Sigmoid colon (tissue), 7 donors: ENCODE measurements around the gene AKR1C1. TPM values are rescaled to one million over a fixed set of nuclear protein-coding genes. Genes with fewer than 3 reads are reported as not detected.
"Not testable (repeated sequence)": the region's sequence is repeated elsewhere in the genome, so short reads cannot be mapped to it uniquely, and the experiment has no call there.

Source experiments
- DNase-seq: peaks from one replicate; pipeline ENCODE4 v3.0.0-alpha.2; 2019
- H3K27ac ChIP-seq, 4 donors: fragments of 200-600 bp; sonication (generic); one replicate each; pipeline ENCODE4 v1.5.1; 2016 to 2019; ENCODE audit warnings: mild to moderate bottlenecking in 1 of 4
- H3K27me3 ChIP-seq, 3 donors: fragments of 200-600 bp; sonication (generic); one replicate each; pipeline ENCODE4 v1.5.1; 2019; ENCODE audit warnings: mild to moderate bottlenecking in 1 of 3
- H3K36me3 ChIP-seq, 4 donors: fragments of 200-600 bp; sonication (generic); one replicate each; pipeline ENCODE4 v1.5.1; 2016 to 2019
- H3K4me1 ChIP-seq, 4 donors: fragments of 200-600 bp; sonication (generic); one replicate each; pipeline ENCODE4 v1.5.1; 2017 to 2019
- H3K4me3 ChIP-seq, 4 donors: fragments of 200-600 bp; sonication (generic); one replicate each; pipeline ENCODE4 v1.5.1; 2017 to 2019; ENCODE audit warnings: mild to moderate bottlenecking in 2 of 4, moderate library complexity in 1 of 4
- H3K9me3 ChIP-seq, 4 donors: fragments of 200-600 bp in 3 of 4; sonication (generic) in 3 of 4; one replicate each; pipeline versions ENCODE4 v1.5.1 to v1.6.1; 2013 to 2019
- EP300 ChIP-seq, 4 donors: sonication (generic); formaldehyde crosslinking; IDR thresholded peaks; one replicate each; pipeline ENCODE4 v1.6.1; 2017; ENCODE audit warnings: antibody characterized with exemption in 4 of 4
- POLR2A ChIP-seq, 2 donors: fragments of 450-650 bp; IDR thresholded peaks; one replicate each; pipeline ENCODE4 v1.6.1; 2016; ENCODE audit warnings: antibody characterized with exemption in 2 of 2, mild to moderate bottlenecking in 2 of 2, moderate library complexity in 2 of 2
- POLR2AphosphoS5 ChIP-seq, 4 donors: sonication (generic); formaldehyde crosslinking; IDR thresholded peaks; one replicate each; pipeline ENCODE4 v1.6.1; 2017; ENCODE audit warnings: antibody characterized with exemption in 4 of 4
- WGBS, 2 donors: extraction: QIAGEN DNeasy Blood & Tissue Kit; methylation state at CpG; one replicate each; pipeline ENCODE4 v1.1.7; 2013; 5-methylcytosine and 5-hydroxymethylcytosine counted together
- intact Hi-C: fragments of 100-400 bp; cut with DNase I; formaldehyde crosslinking; loops from one replicate; pipeline ENCODE4 v1.15.1; 2023
- polyA plus RNA-seq, 3 donors: library from polyadenylated mRNA; stranded (reverse); fragments of 200-250 nt; gene quantifications; one replicate each; pipeline ENCODE4 v1.2.3, GENCODE V29; 2013
- total RNA-seq, 4 donors: library from RNA; depleted of rRNA; stranded (reverse); fragments of >200 nt; gene quantifications; one replicate each; pipeline ENCODE4 v1.1.0, GENCODE V29; 2016
- TF ChIP-seq, protein P1 (sequence below), 4 experiments: fragments of 450-650 bp in 3 of 4; fragments of 200-600 bp in 1 of 4; IDR thresholded peaks; one replicate each; pipeline ENCODE4 v1.5.1; 2016 to 2019; ENCODE audit warnings: antibody characterized with exemption in 4 of 4, mild to moderate bottlenecking in 3 of 4, moderate library complexity in 2 of 4
- donor health status: healthy with polysubstance abuse.
- donor health status: Bipolar disorder and iron deficiency.
- donor health status: healthy.

The AKR1C1 gene
- total RNA-seq (10 to 100 TPM; 14.6 to 36.7 (median 26.1) TPM), polyA plus RNA-seq (10 to 100 TPM in 2 of 3 donors, 1 to 10 TPM in 1; 6.0 to 27.6 (median 22.5) TPM)

DNA sequence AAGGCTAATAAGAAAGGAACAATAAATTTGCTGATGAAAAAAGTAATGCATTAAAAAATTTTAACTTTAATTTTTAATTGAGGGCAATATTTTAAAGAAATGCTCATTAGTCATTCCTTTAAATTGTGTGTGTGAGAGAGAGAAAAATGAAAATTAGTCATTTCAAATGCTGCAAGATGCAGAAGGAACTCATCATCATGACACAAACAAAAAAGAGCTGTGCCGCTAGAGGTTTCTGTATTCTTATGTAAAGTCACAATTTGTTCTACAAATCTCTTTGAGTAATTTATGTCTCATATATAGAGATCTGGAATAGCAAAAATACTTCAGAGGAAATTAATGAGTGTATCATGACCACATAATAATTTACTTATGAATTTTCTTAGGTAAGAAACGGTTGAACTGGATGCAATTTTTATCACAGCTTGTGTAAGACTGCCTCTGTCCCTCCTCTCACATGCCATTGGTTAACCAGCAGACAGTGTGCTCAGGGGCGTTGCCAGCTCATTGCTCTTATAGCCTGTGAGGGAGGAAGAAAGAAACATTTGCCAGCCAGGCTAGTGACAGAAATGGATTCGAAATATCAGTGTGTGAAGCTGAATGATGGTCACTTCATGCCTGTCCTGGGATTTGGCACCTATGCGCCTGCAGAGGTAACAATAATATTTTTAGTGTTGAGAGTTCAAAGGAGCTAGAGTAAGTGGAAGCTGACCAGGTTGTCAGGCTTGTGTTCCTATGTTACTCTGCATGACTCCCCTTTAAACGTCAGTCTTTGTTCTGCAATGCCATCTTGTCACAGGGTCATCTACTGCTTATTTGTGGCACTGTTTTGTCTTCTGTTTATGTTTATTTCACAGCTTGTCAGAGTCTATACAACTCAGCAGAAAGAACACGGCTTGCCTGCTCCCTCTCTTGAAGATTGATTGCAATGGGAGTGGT lies at the start of gene AKR1C1:
AKR1C1 (plus strand) TSS at position 540 of the 939 bp plus-strand sequence; CDS start at position 570, 30 bp downstream.
- DNase-seq, H3K9me3 ChIP-seq, H3K27me3 ChIP-seq, H3K4me1 ChIP-seq, intact Hi-C loops, H3K36me3 ChIP-seq: not testable (repeated sequence)
- H3K27ac ChIP-seq: peak within 1 kb of the TSS in 2 of 4 donors; percentile 37 to 62
- WGBS, 2 donors: 31 to 56% methylated on average over 6 of the region's 7 CpGs
- H3K4me3 ChIP-seq: peak within 1 kb of the TSS in 3 of 4 donors; percentile 8 to 31 (median 29)
- peak; percentile 19 to 79 (median 76) for TF ChIP-seq POLR2AphosphoS5 (IDR thresholded peaks at IDR 0.05)

DNA sequence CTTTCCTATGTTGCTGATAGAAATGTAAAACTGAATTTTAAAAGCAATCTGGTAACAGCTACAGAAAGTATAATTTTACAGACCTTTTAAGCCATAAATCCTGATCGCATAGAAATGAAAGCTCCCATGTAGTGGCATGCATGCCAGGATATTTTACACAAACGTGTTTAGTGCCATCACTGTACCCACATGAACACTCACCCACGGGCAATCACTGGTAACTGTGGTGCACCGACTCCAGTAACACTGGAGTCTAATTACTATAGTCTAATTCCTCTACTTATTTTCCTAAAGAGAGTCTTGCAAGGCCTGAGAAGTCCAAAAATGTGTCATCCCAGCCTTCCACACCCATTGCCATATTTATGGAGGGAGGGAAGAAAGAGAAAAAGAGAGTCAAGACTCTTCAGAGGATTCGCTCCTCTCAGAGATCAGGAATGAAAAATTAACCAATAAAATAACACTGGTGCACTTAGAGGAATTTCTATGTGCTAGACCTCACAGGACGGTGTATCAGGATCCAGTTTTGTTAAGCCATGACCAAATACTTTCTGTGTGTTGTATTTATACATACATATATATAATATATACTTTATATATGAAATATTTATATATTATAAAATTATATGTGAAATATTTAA lies 48.9 kb upstream of the AKR1C1 start:
- intact Hi-C loops: no loop called here
- Histone ChIP-seq H3K27ac (no peak overlapping the region), H3K4me3 (no peak overlapping the region), H3K36me3 (peaks cover 0 to 5% (median 0%) of the 10 kb centered on the region in 4 donors), H3K27me3 (no peaks in the 10 kb centered on the region), H3K4me1 (no peaks in the 10 kb centered on the region), H3K9me3 (no peaks in the 10 kb centered on the region)
- no peak for DNase-seq
- WGBS, 2 donors: 82 to 90% methylated on average over 6 of the region's 6 CpGs
- TF ChIP-seq, protein P1, sequence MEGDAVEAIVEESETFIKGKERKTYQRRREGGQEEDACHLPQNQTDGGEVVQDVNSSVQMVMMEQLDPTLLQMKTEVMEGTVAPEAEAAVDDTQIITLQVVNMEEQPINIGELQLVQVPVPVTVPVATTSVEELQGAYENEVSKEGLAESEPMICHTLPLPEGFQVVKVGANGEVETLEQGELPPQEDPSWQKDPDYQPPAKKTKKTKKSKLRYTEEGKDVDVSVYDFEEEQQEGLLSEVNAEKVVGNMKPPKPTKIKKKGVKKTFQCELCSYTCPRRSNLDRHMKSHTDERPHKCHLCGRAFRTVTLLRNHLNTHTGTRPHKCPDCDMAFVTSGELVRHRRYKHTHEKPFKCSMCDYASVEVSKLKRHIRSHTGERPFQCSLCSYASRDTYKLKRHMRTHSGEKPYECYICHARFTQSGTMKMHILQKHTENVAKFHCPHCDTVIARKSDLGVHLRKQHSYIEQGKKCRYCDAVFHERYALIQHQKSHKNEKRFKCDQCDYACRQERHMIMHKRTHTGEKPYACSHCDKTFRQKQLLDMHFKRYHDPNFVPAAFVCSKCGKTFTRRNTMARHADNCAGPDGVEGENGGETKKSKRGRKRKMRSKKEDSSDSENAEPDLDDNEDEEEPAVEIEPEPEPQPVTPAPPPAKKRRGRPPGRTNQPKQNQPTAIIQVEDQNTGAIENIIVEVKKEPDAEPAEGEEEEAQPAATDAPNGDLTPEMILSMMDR (IDR thresholded peaks at IDR 0.05): no peak
- TF ChIP-seq EP300 (IDR thresholded peaks at IDR 0.05) (no peak), POLR2AphosphoS5 (IDR thresholded peaks at IDR 0.05) (no peak), POLR2A (IDR thresholded peaks at IDR 0.05) (no peak)

DNA sequence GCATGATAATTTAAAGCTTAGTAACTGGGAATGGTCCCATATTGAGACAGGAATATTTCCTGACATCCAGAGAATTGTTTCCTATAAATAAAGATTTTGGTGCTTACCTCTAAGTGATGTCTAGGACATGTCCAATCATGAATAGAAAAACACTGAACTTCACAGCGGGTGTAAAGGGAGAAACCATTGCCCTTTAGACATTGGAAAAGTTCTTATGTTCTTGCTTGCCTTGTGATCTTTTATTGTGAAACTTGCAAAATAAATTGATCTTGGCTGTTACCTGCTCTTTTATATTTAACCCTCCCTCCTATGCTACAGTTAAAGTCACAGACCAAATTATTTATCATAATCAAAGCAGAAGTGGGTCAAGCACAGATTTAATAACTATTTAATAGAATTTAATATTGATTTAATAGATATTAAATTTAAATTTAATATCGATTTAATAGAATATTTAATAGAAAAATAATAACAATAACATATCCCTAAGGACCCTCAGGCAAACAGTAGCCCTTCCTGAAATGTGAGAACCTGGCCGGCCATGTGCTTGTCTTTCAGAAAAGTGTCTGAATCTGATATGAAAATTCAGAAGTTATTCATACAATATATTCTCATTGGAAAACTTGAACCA lies 47.0 kb upstream of the AKR1C1 start:
- peaks cover 0 to 5% (median 0%) of the 10 kb centered on the region in 4 donors for H3K36me3 ChIP-seq
- no peaks in the 10 kb centered on the region for H3K9me3 ChIP-seq
- DNase-seq: no peak
- no peak overlapping the region for H3K4me3 ChIP-seq
- intact Hi-C loops: no loop called here
- no peak overlapping the region for H3K27ac ChIP-seq
- no peaks in the 10 kb centered on the region for H3K27me3 ChIP-seq
- 93 to 95% methylated on average over 3 of the region's 3 CpGs for WGBS, 2 donors
- H3K4me1 ChIP-seq: no peaks in the 10 kb centered on the region
- no peak for TF ChIP-seq POLR2A (IDR thresholded peaks at IDR 0.05)
- no peak for TF ChIP-seq EP300 (IDR thresholded peaks at IDR 0.05)
- TF ChIP-seq, protein P1 (IDR thresholded peaks at IDR 0.05): no peak
- no peak for TF ChIP-seq POLR2AphosphoS5 (IDR thresholded peaks at IDR 0.05)

DNA sequence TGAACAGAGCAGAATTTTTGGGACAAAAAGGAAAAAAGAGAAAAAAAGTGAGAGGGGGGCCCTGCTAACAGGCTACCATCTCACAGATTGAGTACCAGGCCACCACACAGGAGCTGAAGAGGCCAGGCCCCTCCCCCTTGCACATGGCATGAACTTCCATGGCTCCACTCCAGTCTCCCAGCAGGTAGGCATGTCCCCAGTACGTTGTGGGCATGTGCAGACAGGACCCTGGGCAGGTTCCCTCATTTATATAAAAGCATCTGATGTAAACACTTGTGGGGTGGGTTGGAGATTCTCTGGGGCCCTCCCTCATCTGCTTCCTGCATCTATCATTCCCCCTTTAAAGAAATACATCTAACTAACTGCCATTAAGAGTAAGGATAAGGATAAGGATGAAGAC lies 45.0 kb upstream of the AKR1C1 start:
- TF ChIP-seq, protein P1 (IDR thresholded peaks at IDR 0.05): no peak
- TF ChIP-seq EP300 (IDR thresholded peaks at IDR 0.05): no peak
- TF ChIP-seq POLR2A (IDR thresholded peaks at IDR 0.05): no peak
- no peak for TF ChIP-seq POLR2AphosphoS5 (IDR thresholded peaks at IDR 0.05)
- no peak overlapping the region for H3K27ac ChIP-seq
- H3K4me3 ChIP-seq: no peak overlapping the region
- no peak for DNase-seq
- no peaks in the 10 kb centered on the region for H3K9me3 ChIP-seq
- intact Hi-C loops: no loop called here
- H3K4me1 ChIP-seq: no peaks in the 10 kb centered on the region
- H3K27me3 ChIP-seq: no peaks in the 10 kb centered on the region
- H3K36me3 ChIP-seq: peaks cover 0 to 5% (median 0%) of the 10 kb centered on the region in 4 donors
- WGBS, 2 donors: 83 to 85% methylated on average over 1 of the region's 1 CpG

DNA sequence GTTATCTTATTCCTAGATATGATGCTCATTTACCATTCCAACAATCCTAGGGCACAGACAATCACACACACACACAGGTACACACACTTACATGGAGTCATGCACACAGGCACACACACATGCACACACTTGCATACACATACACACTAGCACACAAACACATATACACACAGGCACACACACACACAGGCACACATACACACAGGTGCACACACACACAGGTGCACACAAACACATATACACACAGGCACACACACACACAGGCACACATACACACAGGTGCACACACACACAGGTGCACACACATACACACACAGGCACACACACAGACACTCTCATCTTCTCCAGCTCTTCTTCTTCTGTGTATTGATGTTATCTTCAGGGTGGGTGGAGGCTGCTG lies 38.7 kb upstream of the AKR1C1 start:
- H3K4me3 ChIP-seq, H3K27ac ChIP-seq, H3K4me1 ChIP-seq, H3K27me3 ChIP-seq, intact Hi-C loops, H3K36me3 ChIP-seq, DNase-seq, H3K9me3 ChIP-seq: not testable (repeated sequence)
